Activated CD8-positive, alpha-beta memory T cell treated with anti-CD3 and anti-CD28 coated beads for 1 hour (primary cell): ENCODE measurements around the gene CREB1.

Experiments used
- DNase-seq, 2 donors: peaks; one replicate each; pipeline ENCODE4 v3.0.0-alpha.2; 2020; ENCODE audit warnings: low read depth in 1 of 2; ENCODE audit errors: extremely low read depth in 1 of 2

The CREB1 gene

DNA sequence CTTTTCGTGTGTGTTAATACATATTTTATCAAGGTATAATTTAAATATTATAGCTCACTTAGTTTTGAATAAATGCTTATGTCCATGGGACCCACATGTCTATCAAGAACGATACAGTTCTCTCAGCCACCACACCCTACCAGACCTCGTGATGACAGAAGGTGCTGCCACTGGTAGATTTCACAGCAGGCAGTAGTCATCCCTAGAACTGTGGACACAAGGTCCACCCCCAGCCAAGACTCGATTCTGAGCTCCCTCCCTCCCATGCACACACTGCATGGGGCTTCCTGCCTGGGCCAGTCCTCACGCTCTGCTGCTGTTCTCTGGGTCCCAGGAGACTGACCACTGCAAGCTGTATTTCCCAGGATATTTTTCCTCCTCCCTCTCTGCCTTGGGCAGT is 26.5 kb upstream of the CREB1 start:
- no peak for DNase-seq

DNA sequence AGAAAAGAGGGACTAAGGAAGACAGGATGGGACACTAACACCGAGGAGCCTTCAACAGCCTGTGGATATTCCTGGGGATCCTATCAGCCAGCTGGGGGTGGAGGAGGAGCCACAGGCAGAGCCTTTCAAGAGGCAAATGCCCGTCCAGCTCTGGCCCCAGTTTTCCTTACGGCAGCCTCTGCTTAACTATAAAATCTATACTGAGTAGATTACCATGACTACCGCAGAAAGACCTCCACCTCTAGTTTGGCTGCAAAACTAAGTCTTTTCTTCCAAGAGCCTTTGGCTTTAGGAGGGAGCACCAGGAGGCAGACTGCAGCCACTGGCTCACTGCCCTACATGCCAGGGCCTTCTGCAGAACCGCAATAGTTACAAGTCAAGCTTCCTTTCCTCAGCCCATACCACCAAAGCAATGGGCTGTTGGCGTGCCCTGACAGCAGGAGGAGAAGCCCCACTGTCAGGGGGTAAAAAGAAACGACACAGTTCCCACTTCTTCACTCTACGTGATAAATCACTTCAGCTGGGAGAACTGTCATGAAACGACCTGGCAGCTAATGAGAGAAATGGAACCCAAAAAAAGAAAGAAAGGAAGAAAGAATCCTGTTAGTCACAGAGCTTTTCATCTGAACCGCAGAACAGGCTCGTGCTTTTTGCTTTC is 25.1 kb upstream of the CREB1 start:
- DNase-seq, result no peak

DNA sequence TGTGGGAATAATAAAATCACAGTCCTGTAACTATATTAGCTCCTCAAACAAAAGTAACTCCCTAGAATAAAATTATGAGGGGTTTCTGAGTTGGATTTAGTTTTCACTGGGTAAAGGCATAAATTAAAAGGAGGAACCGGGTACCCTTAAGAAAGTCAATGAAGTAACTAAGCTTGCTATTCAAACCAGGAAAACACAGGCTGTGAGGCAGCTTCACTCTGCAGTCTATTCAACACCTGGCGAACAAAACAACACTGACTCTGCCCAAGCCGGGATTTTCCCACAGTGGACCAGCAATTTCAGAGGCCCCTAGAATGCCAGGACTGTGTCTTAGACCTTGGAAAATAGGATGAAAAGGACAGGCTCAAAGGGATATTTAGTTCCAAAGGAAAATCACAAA is 24.6 kb upstream of the CREB1 start:
- no peak for DNase-seq

DNA sequence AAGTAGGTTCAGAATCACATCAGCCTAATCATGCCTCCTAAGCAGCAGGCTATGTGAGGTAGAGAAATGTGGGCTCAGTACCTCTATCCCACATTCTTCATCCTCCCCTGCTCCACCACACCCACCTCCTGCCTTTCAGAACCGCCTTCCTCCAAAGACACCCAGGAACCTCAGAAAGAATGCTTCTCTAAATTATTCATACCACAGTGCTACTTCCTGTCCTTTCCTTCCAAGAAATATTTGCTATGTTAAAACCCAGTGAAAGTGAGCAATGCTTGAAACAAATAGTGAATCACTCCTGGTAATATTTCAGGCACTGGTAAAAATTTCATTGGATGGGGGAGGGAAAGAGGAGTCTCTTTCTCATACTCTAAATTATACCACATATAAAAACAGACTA is 24.0 kb upstream of the CREB1 start:
- DNase-seq, result no peak

DNA sequence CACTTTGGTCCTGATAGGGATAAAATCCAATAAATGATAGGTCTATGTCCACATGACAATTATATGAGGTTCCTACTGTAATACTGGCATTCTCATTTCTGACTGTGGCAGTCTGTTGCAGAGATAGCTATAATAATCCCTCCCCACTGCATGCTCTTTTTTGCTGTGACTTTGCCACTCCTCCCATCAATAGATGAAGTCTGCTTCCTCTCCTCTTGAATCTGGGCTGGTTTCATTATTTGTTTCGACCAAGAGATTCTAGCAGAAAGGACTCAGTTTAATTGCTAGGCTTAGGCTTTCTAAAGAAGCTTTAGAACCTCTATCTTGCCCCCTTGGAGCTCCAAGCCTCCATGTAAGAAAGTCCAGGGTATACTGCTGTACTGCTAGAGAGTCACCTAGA is 23.3 kb upstream of the CREB1 start:
- no peak for DNase-seq

DNA sequence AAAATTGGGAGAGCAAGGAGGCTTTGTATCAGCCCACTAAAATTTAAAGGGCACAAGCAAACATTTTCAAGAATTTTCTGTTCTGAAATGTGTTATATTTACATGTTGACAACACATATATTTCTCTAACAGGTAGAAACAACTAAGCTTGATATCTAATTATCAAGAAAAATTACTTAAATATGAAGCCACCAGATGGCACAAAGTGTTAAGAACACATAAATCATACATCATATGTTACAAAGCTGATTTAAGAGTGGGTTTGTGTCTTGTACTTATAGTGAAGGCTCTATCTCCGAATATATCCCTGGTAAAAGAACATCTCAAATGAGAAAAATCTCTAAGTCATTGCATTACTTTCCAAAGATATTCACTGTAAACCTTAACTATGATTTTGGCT is 19.6 kb upstream of the CREB1 start:
- no peak for DNase-seq

DNA sequence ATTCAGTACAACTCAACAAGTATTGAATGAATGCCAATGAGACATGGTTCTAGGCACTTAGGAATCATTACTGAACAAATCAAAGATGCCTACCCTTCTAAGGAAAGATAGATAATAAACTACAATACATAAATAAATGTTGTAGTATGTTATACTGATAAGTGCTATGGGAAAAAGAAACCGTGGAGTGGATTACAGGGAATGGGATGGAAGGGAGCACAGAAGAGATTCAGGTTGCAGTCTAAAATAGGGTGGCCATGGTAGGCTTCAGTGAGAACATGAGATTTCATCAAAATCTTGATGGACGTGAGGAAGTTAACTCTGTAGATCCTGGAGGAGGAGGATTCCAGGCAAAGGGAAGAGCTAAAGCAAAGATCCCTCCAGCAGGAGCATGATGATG is 17.9 kb upstream of the CREB1 start:
- DNase-seq, result no peak

DNA sequence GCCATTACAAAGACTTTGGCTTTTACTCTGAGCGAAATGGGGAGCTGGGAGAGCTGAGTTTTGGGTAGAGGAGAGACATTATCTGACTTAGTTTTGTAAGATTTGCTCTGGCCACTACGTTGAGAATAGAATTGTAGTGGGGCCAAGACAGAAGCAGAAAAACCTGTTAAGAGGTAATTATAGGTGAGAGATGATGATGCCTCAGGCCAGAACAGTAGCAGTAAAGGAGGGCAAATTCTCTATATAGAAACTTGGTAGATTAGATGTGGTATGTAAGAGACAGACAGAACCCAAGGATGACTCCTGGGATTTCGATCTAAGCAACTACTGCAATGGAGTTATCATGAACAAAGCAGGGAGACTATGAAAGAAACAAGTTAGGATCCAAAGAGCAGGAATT is 17.4 kb upstream of the CREB1 start:
- DNase-seq, result no peak

DNA sequence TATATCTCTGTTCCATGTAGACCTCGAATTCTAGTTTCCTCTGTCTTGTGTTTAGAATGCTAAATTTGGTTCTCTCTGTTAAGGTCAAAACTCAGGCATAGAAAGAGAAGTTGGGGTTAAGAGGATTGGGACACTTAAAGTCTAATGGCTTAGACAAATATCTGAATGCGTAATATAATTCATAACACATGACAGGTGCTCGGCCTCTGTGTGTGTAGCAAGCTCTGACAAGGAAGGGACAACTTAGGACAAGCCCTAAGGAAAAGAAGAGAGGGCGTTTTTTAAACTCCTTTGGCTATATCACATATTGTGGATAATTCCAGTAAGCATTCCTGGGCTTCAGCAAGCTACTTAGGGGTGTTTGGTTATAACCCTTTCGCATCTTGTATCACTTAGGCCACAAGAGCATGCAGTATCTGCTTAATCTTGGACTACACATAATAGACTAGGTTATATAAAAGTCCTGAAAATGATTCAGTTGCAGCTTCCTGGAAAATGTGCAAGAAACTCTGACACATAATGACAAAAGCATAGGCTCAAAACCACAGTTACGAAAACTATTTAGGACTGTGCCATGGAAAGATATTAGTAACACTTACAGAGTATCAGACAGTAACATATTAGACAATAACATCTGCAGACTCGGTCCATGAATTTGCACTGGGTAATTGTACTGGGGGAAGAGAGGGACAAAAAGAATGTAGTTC is 16.1 kb upstream of the CREB1 start:
- no peak for DNase-seq

DNA sequence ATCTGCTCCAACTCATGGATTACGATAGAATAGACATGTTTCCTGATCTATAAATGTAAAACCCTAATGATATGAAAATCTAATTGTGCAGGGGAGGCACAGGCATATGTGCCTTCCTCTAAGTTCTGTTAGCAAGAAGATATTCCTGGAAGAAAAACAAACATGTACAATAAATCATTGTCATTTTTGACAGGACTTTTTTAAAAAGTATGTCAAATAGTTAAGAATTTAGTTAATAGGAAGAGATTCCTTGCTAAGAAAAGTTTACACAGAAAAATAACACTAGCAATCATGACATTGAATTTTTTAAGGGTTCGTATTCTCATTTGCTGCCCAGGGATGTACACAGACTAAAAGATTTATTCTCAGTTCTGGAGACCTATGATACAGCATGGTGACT is 15.3 kb upstream of the CREB1 start:
- no peak for DNase-seq

DNA sequence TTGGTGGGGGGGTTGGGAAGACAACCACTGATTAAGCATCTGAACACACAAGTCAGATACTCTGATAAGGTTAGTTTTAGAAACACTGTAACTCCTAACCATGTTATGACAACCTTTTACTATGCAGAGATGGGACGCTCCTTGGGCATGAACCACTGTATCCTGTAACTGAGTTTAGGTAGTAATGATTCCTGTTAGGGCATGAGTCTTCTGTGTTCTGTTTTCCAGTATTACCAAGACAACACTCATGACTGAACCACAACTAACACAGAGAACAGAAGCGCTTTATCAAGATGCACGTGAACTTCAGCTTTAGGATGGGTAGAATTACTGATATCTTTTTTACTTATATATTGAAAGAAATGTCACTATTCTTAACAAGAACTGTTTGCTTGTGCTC is 14.1 kb upstream of the CREB1 start:
- no peak for DNase-seq

DNA sequence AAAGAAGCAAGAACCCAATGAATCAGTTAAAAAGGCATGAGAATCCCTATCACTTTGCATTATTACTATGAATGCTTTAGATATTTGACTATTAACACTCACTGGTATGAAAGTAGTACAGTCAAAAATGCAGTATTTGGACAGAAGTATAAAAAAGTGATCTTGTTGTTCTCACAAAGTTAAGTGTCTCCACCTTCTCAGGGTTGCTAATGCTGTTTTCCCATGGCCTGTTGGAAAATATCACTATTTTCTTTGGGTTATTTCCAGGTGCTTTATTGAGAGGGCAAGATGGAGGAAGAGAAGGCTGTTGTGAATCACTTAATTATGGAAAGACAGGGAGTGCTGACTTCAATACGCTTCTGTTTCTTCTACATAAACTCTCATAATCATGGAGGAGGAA is 13.6 kb upstream of the CREB1 start:
- DNase-seq, result no peak

DNA sequence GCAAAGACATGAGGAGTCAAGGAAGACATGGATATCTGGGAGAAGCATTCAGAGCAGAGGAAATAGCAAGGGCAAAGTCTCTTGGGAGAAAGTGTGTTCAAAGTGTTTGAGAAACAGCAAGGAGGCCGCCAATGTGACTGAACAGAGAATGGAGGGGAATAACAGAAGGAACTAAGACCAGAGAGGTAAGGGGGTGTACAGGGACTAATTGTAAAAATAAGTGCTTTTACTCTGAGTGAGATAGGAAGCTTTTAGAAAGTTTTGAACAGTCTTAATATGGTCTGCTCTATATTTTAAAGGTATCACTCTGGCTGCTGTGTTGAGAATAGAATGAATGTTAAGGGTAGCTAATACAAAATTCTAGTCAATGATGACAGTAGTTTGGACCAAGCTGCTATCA is 6.8 kb upstream of the CREB1 start:
- DNase-seq, result no peak

DNA sequence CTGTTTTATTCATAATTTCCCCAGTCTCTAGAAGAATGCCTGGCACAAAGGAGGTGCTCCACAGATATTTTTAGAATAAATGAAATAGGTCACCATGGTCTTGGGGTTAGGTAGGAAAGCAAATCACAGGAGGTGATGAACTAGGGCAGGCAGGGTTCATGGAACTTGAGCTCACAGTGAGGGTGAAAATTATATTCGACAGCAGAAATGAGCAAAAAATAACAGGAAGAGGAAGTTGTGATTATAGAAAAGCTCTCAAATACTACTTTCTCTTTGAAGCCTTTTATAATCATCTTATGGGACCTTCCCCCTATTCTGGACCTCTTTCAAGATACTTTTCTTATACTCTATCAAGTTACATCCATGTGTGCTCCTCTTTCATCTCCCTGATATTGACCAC is 4.5 kb upstream of the CREB1 start:
- no peak for DNase-seq

DNA sequence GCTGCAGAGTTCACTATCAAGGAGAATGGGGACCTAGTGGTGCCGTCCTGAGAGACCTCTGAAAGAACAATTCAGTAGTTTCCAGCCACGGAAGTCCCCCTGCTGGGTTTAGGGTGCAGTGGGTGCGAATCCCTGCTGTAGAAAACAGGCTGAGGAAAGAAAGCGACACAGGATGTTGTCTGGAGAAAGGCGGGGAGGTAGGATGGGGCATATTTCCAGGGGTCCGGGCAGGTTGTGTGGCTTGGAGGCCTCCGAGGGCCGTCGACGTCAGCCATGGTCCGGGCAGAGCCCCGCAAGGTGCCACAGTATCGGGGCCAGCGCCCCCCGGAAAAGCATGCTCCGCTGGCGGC is 807 bp upstream of the CREB1 start:
- DNase-seq, result peak in 1 of 2 donors; percentile 36

DNA sequence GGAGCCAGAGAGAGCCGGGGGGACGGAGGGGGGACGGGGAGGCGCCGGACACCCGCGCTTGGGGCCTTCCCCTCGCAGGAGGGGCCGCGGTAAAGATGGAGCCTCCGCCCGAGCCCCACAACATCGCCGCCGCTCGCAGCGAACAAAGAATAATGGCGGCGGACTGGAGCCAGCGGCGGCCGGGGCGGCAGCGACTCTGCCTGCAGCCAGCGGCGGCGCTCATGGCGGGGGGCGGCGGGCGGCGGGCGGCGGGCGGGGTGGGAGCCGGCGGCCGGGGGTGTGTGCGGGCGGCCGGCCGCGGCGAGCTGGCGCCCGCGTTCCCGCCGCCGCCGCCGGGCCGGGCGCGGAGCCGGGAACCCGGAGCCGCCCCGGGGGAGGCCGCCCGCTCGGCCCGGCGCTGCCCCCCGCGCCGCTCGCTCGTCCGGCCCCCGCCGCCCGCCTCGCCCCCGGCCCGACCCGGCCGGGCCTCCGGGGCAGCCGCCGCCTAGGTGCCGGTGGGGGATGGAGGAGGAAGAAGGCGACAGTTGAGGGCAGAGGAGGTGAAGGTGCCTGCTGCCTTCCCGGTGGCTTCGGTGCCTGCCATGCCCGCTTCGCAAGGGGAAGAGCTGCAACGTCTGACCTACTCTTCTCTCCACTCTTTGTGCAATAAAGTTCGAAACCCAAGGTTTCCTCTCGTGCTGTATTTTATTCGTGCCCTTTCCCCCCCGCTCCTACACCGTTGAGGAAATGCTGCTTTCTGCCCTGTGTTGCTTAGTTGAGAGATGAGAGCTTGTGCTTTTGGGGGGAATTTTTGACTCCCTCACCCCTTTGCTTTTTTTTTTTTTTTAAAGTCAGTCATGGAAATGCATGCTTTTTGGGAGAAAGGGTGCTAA is 634 bp downstream of the CREB1 start:
- peak in 1 of 2 donors; percentile 29 for DNase-seq

DNA sequence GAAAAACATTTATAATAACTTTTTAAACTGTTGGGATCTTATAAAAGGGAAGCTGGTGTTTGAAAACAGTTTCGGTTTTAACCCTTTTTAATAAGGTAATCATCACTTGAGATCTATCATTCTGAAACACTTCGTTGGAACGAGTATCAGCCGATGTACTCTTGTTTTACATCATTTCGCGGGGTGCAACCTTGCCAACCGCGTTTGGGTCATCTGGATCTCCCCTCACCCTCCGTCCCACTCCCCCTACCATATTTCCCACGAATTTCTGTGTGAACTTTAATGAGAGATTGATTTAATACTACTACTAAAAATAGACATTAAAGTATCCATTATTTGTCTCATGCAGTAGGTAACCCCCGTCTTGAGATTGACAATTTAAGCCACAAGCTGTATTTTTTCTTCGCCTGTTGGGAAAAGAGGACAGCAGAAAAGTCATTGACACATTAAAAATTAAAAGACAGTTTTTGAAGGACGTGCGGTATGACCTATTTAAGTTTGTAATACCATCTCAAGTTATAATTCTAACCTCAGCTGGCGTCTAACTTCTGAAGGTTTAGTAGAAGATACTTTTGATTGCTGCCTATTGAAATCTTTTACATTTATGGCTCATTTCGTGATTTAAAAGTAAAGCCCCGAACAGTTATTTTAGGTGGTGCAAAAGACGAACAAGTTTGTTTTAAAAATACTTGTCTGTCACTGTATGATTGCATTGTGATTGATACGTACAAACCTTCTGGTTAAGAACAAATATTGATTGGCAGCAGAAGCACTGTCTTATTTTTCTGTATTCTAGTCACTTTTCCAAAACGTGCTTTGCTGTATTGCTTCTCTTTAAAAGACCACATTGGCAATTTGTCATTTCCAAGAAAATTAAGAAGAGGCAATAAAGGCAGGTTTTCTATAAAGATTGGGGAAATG is 1.5 kb downstream of the CREB1 start:
- peak in 1 of 2 donors; percentile 14 for DNase-seq

DNA sequence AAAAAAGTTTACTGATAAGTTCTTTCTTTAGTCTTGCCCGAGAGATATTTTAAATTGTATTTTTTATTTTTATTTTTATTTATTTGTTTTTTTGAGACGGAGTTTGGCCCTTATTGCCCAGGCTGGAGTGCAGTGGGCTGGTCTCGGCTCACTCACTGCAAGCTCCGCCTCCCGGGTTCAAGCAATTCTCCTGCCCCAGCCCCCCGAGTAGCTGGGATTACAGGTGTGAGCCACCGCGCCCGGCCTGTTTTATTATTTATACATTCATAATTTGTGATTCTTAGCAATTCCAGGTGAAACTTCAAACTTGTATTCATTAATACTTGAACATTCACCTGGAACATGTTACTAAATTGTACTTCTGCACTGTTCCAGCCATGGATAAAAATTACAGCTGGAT is 2.9 kb downstream of the CREB1 start:
- no peak for DNase-seq

DNA sequence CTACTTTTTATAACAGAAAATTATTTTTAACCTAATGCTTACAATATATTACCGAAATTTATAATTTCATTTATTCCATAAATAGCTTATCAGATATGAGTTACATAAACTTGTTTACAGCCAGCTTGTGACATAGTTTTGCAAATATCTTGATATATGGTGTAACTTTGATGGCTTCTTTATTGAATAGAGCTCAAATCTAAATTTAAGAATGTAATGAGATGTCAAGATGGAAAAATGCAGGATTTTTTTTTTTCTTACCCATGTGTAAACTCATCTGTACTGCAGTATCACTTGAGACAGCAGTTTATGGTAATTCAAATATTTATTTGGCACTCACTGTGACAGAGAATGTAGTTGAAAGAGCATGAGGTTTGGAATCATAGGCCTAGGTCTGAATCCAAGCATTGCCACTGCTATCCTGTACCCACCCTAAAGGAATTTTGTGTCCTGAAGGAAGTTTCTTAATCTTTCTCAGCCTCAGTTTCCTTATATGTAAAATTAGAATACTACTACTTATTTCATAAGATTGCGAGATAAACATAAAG is 3.8 kb downstream of the CREB1 start:
- DNase-seq, result no peak

DNA sequence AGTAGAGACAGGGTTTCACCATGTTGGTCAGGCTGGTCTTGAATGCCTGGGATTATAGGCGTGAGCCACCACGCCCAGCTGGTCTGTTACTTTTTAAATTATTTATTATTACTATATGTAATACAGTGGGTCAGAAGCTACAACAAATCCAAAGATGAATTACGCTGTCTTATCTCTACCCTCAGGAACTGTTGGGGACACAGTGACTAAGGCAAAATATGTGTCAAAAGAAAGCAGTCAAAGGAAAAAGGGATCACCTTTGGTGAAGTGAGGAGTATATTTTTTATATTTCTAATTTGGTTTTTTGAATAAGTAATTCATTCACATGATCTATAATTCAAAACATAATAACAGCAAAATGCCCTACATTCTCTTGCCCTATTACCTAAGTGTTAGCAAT is 4.7 kb downstream of the CREB1 start:
- no peak for DNase-seq

DNA sequence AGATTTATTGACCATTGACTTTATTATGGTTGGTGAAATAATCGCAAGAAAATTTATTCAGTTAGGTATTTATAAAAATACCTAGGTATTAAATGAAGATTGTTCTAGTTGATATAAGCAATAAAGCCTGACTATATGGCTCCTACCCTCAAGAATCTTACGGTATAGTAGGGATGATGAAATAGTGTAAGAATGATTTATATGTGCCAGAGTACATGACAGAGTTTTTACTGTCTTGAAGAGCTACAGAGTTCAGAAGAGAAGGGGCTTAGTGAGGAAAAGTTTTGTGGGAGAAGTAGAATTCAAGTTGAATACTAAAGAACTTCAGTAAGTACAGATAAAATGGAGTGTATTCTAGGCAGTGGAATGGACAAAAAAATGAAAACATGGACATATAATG is 9.7 kb downstream of the CREB1 start:
- no peak for DNase-seq
